GM10266 (cell line): Measurements from ENCODE around the gene TM2D3.
A peak's percentile ranks its signal among the peaks of the same experiment; 100 is the strongest.

Experiments
- DNase-seq: peaks from one replicate; pipeline ENCODE4 v3.0.0; 2012; ENCODE audit errors: extremely low spot score
- TF ChIP-seq, protein P1 (sequence below): IDR thresholded peaks from 2 replicates; pipeline ENCODE4 v1.5.1; 2012; ENCODE audit warnings: mild to moderate bottlenecking, low read depth; ENCODE audit not compliant: control insufficient read depth, insufficient read depth; ENCODE audit errors: missing control alignments

Gene TM2D3

GRCh38 chr15:101652098-101652785 lies at the start of gene TM2D3:
Gene TM2D3, minus strand, starts transcription at chr15:101652381. Its CDS starts 20 bp downstream, at chr15:101652361.
- TF ChIP-seq, protein P1, sequence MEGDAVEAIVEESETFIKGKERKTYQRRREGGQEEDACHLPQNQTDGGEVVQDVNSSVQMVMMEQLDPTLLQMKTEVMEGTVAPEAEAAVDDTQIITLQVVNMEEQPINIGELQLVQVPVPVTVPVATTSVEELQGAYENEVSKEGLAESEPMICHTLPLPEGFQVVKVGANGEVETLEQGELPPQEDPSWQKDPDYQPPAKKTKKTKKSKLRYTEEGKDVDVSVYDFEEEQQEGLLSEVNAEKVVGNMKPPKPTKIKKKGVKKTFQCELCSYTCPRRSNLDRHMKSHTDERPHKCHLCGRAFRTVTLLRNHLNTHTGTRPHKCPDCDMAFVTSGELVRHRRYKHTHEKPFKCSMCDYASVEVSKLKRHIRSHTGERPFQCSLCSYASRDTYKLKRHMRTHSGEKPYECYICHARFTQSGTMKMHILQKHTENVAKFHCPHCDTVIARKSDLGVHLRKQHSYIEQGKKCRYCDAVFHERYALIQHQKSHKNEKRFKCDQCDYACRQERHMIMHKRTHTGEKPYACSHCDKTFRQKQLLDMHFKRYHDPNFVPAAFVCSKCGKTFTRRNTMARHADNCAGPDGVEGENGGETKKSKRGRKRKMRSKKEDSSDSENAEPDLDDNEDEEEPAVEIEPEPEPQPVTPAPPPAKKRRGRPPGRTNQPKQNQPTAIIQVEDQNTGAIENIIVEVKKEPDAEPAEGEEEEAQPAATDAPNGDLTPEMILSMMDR = peak; percentile 66
- peak; percentile 95 for DNase-seq

DNA sequence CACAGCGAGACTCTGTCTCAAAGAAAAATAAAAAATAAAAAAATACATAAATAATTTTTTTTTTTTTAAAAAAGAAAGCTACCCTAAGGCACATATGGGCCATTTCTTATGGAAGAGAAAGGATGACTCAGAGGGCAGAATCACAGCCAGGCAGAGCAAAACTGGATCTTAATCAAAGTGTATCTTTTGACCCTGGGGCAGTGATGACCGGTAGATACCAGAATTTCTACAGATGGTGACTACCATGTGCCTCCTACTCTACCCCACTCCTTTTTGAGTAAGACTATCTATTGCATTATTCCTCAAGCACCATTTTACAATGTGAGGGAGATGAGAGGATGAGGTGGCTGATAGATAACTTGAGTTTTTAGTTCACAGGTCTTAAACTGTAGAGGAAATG lies 46.1 kb upstream of the TM2D3 start:
- TF ChIP-seq, protein P1 = no peak
- DNase-seq = no peak

DNA sequence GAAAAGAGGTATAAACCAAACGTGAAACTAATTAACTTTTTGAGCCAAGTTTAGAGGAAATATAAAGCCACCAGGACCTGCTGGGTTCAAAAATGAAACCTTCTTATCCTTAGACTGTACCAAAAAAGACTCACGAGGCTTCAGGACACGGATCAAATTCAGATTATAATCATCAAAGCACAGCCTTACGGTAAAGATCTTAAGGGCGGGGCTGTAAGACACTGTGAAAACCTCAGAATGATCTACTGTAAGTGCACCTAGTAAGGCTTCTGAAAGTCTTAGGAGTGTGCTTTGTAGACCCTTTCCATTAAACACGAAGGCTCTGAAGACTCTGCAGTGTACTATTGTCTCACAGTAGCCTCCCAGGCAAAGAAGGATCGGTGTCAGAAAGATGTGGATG lies 45.3 kb upstream of the TM2D3 start:
- DNase-seq = no peak

DNA sequence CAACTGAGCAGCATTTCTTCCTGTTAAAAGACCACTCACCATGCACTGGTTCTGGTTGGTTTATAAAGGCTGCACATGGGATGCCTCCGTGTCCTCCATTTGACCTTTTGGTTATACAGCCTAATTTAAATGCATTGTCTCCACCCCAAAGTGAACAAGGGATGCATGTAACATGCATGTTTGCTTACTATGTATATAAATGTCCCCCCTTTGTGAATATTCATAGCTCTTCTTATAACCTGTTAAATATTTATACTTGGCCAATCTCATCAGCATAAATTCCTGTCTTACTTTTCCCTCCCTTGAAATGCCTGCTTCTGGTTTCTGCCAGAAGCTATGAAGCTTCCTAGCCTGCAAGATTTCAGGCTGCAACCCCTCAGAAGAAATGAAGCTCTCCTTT lies 44.6 kb upstream of the TM2D3 start:
- TF ChIP-seq, protein P1 = no peak

More for the DNA sequence above, 45.3 kb upstream of the TM2D3 start:
- TF ChIP-seq, protein P1 = no peak

DNA sequence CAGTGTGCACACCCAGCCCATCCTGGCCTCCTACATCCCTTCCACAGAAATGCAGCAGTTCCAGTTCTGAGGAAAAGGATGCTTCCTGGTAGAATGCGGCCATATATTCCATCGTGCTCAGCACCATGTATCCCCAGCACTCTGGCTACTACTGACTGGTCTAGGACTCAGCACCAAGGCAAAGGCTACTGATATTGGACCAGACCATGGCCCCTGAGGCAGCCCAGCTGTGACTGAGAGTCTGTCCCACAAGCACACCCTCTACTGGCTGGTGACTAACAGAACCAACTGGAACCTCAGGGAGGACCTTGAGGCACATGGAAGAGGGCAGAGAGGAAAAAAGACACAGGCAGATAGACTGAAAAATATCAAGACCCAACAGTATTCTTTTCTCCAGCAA lies 42.1 kb upstream of the TM2D3 start:
- DNase-seq = no peak
- TF ChIP-seq, protein P1 = no peak

More for the DNA sequence above, 44.6 kb upstream of the TM2D3 start:
- DNase-seq = no peak

DNA sequence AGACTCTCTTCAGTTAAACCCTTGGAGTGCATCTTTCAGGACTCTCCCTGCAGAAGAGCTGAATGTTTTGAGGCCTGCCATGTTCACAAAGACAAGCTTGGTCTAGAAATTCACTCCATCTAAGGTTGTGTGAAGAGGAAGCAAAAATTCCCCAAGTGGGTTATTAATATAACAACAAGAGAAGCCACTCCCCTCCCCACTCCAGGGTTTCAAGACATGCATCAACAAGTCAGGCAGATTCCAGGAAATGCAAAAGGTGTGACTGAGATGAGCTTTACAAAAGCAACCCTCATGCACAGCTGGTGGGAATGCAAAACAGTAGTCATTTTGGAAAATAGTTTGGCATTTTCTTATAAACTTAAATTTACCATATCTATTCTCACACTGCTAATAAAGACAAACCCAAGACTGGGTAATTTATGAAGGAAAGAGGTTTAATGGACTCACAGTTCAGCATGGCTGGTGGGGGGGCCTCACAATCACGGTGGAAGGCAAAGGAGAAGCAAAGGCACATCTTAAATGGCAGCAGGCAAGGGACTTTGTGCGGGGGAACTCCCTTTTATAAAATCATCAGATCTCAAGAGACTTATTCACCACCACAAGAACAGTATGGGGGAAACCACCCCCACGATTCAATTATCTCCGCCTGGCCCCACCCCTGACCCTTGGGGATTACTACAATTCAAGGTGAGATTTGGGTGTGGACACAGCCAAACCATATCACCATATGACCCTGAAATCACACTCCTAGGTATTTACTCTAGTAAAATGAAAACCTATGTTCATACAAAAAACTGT lies 40.8 kb upstream of the TM2D3 start:
- DNase-seq = no peak

More for the DNA sequence above, 40.8 kb upstream of the TM2D3 start:
- TF ChIP-seq, protein P1 = no peak
